UCSD-AML1 (cell line): ENCODE data around the gene PARVB.
A peak's percentile ranks its signal among the peaks of the same experiment; 100 is the strongest.
"Not testable (repeated sequence)": the region's sequence is repeated elsewhere in the genome, so short reads cannot be mapped to it uniquely, and the experiment has no call there.

Source experiments
- DNase-seq: peaks from one replicate; lab custom pipeline; 2025; ENCODE audit not compliant: unreplicated experiment; lab: John Stamatoyannopoulos, UW

Gene PARVB

GRCh38 chr22:43996170-43996980 lies 27.7 kb upstream of the PARVB start:
- DNase-seq, result peak; percentile 79

GRCh38 chr22:43996981-43997265 lies 27.2 kb upstream of the PARVB start:
- DNase-seq, result no peak

- DNase-seq, result no peak
Measured at GRCh38 chr22:43998679-43999264, 25.3 kb upstream of the PARVB start.

- DNase-seq, result no peak
Measured at GRCh38 chr22:43999378-43999777, 24.7 kb upstream of the PARVB start.

- DNase-seq, result no peak
Measured at GRCh38 chr22:44000123-44000522, 24.0 kb upstream of the PARVB start.

GRCh38 chr22:44001521-44001920 lies 22.6 kb upstream of the PARVB start:
- DNase-seq, result no peak

- no peak for DNase-seq
Measured at GRCh38 chr22:44002324-44002723, 21.8 kb upstream of the PARVB start.

- no peak for DNase-seq
Measured at GRCh38 chr22:44002997-44003396, 21.1 kb upstream of the PARVB start.

- DNase-seq, result no peak
Measured at GRCh38 chr22:44003405-44004103, 20.5 kb upstream of the PARVB start.

GRCh38 chr22:44004104-44004460 lies 20.0 kb upstream of the PARVB start:
- no peak for DNase-seq

- peak; percentile 42 for DNase-seq
Measured at GRCh38 chr22:44005524-44005923, 18.6 kb upstream of the PARVB start.

- DNase-seq, result no peak
Measured at GRCh38 chr22:44012162-44012561, 11.9 kb upstream of the PARVB start.

GRCh38 chr22:44012591-44012990 lies 11.5 kb upstream of the PARVB start:
- DNase-seq, result no peak

- DNase-seq, result no peak
Measured at GRCh38 chr22:44014241-44014640, 9.9 kb upstream of the PARVB start.

- DNase-seq, result not testable (repeated sequence)
Measured at GRCh38 chr22:44016586-44016985, 7.5 kb upstream of the PARVB start.

GRCh38 chr22:44018594-44018993 lies 5.5 kb upstream of the PARVB start:
- no peak for DNase-seq

- no peak for DNase-seq
Measured at GRCh38 chr22:44019416-44019815, 4.7 kb upstream of the PARVB start.

GRCh38 chr22:44019846-44020245 lies 4.3 kb upstream of the PARVB start:
- no peak for DNase-seq

- DNase-seq, result no peak
Measured at GRCh38 chr22:44020981-44021380, 3.1 kb upstream of the PARVB start.

GRCh38 chr22:44023404-44024287 lies 456 bp upstream of the PARVB start:
- DNase-seq, result peak; percentile 79
